T-helper 17 cell (primary cell): ENCODE measurements around the gene CD6. TPM values are rescaled to one million over a fixed set of nuclear protein-coding genes. Genes with fewer than 3 reads are reported as not detected.

Source experiments
- ATAC-seq: fragments of 150-1000 bp; cut with Tn5 transposase; 2 replicates; pipeline ENCODE4 v1.10.0; 2021; ENCODE audit warnings: mild to moderate bottlenecking, moderate library complexity
- DNase-seq, 3 donors: peaks; one replicate each; pipeline versions ENCODE4 v3.0.0 to v3.0.0-alpha.2; 2020 to 2021
- H3K9me3 ChIP-seq: one replicate; pipeline ENCODE4 v1.7.0; 2013; ENCODE audit warnings: low read length, mild to moderate bottlenecking; ENCODE audit not compliant: control insufficient read depth, poor library complexity, severe bottlenecking
- H3K27ac Mint-ChIP-seq: one replicate; pipeline ENCODE4 v1.8.0; 2022; ENCODE audit warnings: mild to moderate bottlenecking, moderate library complexity, mixed read lengths
- H3K27me3 Mint-ChIP-seq: one replicate; pipeline ENCODE4 v1.8.0; 2022; ENCODE audit warnings: mixed read lengths
- H3K36me3 Mint-ChIP-seq: one replicate; pipeline ENCODE4 v1.8.0; 2022; ENCODE audit warnings: low read depth, mixed read lengths
- H3K4me1 Mint-ChIP-seq: one replicate; pipeline ENCODE4 v1.8.0; 2022; ENCODE audit warnings: mild to moderate bottlenecking, mixed read lengths
- H3K4me3 Mint-ChIP-seq: one replicate; pipeline ENCODE4 v1.8.0; 2022; ENCODE audit warnings: mild to moderate bottlenecking, moderate library complexity, mixed read lengths
- total RNA-seq, 4 donors: library from RNA in 2 of 4; stranded (reverse) in 2 of 4; gene quantifications; one replicate each; pipeline ENCODE4 v1.2.3 and lab custom pipeline; 2022 to 2026

The CD6 gene
- total RNA-seq, 2 donors from 2014 or later = 533 to 568 TPM

DNA sequence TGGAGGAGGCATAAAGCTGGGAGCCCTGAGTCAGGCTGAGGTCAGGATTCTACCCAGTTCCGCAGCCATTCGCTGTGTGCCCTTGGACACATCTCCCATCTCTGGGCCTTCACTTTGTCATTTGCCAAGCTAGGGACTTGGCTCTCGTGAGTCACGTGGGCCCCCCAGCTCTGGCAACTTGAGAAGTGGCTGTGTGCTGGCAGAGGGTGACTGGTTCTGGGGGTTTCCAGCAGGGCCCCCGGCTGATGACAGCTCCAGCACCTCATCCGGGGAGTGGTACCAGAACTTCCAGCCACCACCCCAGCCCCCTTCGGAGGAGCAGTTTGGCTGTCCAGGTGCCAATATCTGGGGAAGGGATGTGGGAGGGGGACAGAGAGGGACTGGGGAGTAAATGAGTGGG lies 46.6 kb downstream of the CD6 start:
- peak overlapping the region; percentile 99 for H3K27ac Mint-ChIP-seq
- H3K4me3 Mint-ChIP-seq = no peak overlapping the region
- peaks cover 8% of the 10 kb centered on the region for H3K36me3 Mint-ChIP-seq
- H3K9me3 ChIP-seq = no peaks in the 10 kb centered on the region
- ATAC-seq (no peak), DNase-seq (no peak)
- H3K27me3 Mint-ChIP-seq = no peaks in the 10 kb centered on the region
- peaks cover 42% of the 10 kb centered on the region for H3K4me1 Mint-ChIP-seq

DNA sequence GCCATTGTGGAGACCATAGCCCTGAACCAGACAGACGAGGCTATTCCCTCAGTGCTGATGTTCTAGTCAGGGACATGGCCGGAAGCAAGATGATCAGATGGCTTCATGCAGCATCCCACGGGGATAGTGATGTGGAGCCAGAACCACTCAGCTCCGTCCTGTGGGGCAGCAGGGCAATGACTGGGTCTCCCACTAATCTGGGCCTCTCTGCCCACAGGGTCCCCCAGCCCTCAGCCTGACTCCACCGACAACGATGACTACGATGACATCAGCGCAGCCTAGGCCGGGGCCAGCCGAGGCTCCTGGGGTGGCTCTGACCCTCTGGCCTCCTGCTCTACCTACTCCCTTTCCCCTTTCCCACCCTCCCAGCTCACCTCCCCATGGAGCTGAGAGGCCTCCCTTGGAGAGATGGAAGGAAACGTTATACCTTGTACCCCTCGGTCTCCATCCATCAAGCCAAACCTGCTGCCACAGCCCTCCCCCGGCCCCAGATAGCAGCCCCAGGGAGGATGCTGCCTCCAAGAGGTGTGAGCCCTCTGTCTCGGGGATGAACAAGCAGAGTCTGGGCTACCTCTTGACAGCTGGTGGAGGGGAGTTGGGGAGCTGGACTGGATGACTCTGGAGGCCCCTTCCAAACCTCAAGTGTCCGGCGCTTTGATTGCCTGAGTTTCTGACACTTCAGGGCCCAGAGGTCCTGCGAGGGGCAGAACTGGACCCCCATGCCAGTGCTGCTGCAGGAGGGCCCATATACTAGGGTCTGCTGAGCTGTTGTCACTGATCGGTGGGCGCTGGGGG lies 47.8 kb downstream of the CD6 start:
- no peak for ATAC-seq
- Mint-ChIP-seq H3K4me1 (peaks cover 51% of the 10 kb centered on the region), H3K27me3 (no peaks in the 10 kb centered on the region), H3K36me3 (peaks cover 6% of the 10 kb centered on the region), H3K27ac (peak overlapping the region; percentile 99), H3K4me3 (no peak overlapping the region)
- no peak for DNase-seq
- H3K9me3 ChIP-seq = no peaks in the 10 kb centered on the region

DNA sequence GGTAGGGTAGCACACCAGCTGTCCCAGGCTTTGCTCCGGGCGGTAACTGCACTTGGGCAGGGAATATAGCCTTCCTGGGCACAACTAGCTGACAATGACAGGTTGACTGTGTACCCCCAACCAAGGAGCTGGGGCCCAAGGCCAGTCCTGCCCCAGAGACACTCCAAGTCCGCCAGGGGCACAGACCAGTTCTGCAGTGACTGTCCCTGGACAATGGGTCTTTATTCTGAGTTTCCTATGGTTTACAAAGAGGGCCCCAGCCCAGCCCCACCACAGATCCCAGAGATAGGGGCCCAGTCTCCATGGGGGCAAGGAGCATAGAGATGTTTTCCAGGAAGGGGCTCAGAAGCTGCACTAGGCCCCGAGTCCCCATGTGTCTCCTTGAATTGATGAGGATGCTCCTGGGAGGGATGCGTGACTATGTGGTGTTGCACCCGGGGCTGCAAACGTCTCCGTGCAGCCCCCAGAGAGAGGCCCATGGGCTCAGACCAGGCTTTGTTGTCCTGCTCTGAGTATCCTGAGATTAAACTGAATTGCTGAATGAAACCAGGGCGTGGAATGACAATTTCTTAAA lies 48.4 kb downstream of the CD6 start:
- peaks cover 53% of the 10 kb centered on the region for H3K4me1 Mint-ChIP-seq
- H3K27me3 Mint-ChIP-seq = no peaks in the 10 kb centered on the region
- peak overlapping the region; percentile 99 for H3K27ac Mint-ChIP-seq
- H3K4me3 Mint-ChIP-seq = peak overlapping the region; percentile 92
- no peak for ATAC-seq
- no peak for DNase-seq
- H3K36me3 Mint-ChIP-seq = peaks cover 6% of the 10 kb centered on the region
- no peaks in the 10 kb centered on the region for H3K9me3 ChIP-seq

- Mint-ChIP-seq H3K36me3 (peaks cover 4% of the 10 kb centered on the region), H3K27ac (peak overlapping the region; percentile 99), H3K27me3 (no peaks in the 10 kb centered on the region), H3K4me1 (peaks cover 58% of the 10 kb centered on the region), H3K4me3 (peak overlapping the region; percentile 92)
- no peaks in the 10 kb centered on the region for H3K9me3 ChIP-seq
- ATAC-seq = no peak
- DNase-seq = no peak
Observed at GRCh38 chr11:61020551-61021235, 49.2 kb downstream of the CD6 start.

- H3K9me3 ChIP-seq = no peaks in the 10 kb centered on the region
- DNase-seq (peak; percentile 89 to 94 (median 89)), ATAC-seq (peak; percentile 82)
- Mint-ChIP-seq H3K27ac (peak overlapping the region; percentile 99), H3K36me3 (peaks cover 4% of the 10 kb centered on the region), H3K27me3 (no peaks in the 10 kb centered on the region), H3K4me3 (peak overlapping the region; percentile 92), H3K4me1 (peaks cover 63% of the 10 kb centered on the region)
Observed at GRCh38 chr11:61021661-61022212, 50.3 kb downstream of the CD6 start.

- peak in 1 of 3 donors; percentile 43 for DNase-seq
- peaks cover 4% of the 10 kb centered on the region for H3K36me3 Mint-ChIP-seq
- peaks cover 69% of the 10 kb centered on the region for H3K4me1 Mint-ChIP-seq
- H3K27me3 Mint-ChIP-seq = no peaks in the 10 kb centered on the region
- H3K9me3 ChIP-seq = no peaks in the 10 kb centered on the region
- H3K27ac Mint-ChIP-seq = peak overlapping the region; percentile 99
- peak; percentile 0 for ATAC-seq
- peak overlapping the region; percentile 92 for H3K4me3 Mint-ChIP-seq
Observed at GRCh38 chr11:61022311-61023085, 51.0 kb downstream of the CD6 start.

- Mint-ChIP-seq H3K27me3 (no peaks in the 10 kb centered on the region), H3K36me3 (peaks cover 2% of the 10 kb centered on the region), H3K27ac (peak overlapping the region; percentile 99), H3K4me1 (peaks cover 76% of the 10 kb centered on the region), H3K4me3 (peak overlapping the region; percentile 92)
- DNase-seq (peak in 2 of 3 donors; percentile 57 to 59), ATAC-seq (peak; percentile 48)
- H3K9me3 ChIP-seq = no peaks in the 10 kb centered on the region
Observed at GRCh38 chr11:61023086-61023965, 51.8 kb downstream of the CD6 start.

DNA sequence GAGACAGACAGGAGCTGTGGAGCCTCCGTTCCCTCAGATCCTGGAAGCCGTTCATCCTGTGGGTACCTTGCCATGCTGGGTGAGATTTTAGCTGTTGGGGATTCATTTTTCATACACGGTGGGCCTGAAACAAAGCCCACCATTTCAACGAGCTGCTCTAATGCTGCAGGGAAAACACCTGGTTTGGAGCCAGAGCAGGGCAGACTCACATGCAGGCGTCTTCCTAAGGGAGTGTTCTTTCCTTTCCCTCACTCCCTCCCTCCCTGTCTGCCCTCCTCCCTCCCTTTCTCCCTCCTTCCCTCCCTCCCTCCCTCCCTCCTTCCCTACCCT lies 52.5 kb downstream of the CD6 start:
- H3K27ac Mint-ChIP-seq = peak overlapping the region; percentile 99
- ATAC-seq (no peak), DNase-seq (no peak)
- H3K27me3 Mint-ChIP-seq = no peaks in the 10 kb centered on the region
- H3K4me1 Mint-ChIP-seq = peaks cover 77% of the 10 kb centered on the region
- peak overlapping the region; percentile 92 for H3K4me3 Mint-ChIP-seq
- H3K36me3 Mint-ChIP-seq = no peaks in the 10 kb centered on the region
- no peaks in the 10 kb centered on the region for H3K9me3 ChIP-seq

GRCh38 chr11:61024938-61025820 lies 53.7 kb downstream of the CD6 start:
- Mint-ChIP-seq H3K4me3 (peak overlapping the region; percentile 96), H3K4me1 (peaks cover 78% of the 10 kb centered on the region), H3K36me3 (no peaks in the 10 kb centered on the region), H3K27me3 (no peaks in the 10 kb centered on the region), H3K27ac (peak overlapping the region; percentile 99)
- no peaks in the 10 kb centered on the region for H3K9me3 ChIP-seq
- no peak for ATAC-seq
- no peak for DNase-seq

GRCh38 chr11:61025821-61026120 lies 54.3 kb downstream of the CD6 start:
- H3K4me3 Mint-ChIP-seq = peak overlapping the region; percentile 96

GRCh38 chr11:61026121-61027031 lies 54.9 kb downstream of the CD6 start:
- peak overlapping the region; percentile 96 for H3K4me3 Mint-ChIP-seq
- peak overlapping the region; percentile 99 for H3K27ac Mint-ChIP-seq
- DNase-seq = peak in 1 of 3 donors; percentile 52
- H3K9me3 ChIP-seq = no peaks in the 10 kb centered on the region
- no peaks in the 10 kb centered on the region for H3K27me3 Mint-ChIP-seq
- ATAC-seq = peak; percentile 24
- peaks cover 70% of the 10 kb centered on the region for H3K4me1 Mint-ChIP-seq
- H3K36me3 Mint-ChIP-seq = peaks cover under 1% of the 10 kb centered on the region

More at GRCh38 chr11:61025821-61026120, 54.3 kb downstream of the CD6 start:
- H3K9me3 ChIP-seq = no peaks in the 10 kb centered on the region
- H3K27me3 Mint-ChIP-seq = no peaks in the 10 kb centered on the region
- no peak for DNase-seq
- ATAC-seq = no peak
- no peaks in the 10 kb centered on the region for H3K36me3 Mint-ChIP-seq
- peaks cover 75% of the 10 kb centered on the region for H3K4me1 Mint-ChIP-seq
- peak overlapping the region; percentile 99 for H3K27ac Mint-ChIP-seq
